Astrocyte of the spinal cord (primary cell): ENCODE data around the gene METTL24.

Experiments
- DNase-seq: peaks from one replicate; pipeline ENCODE4 v3.0.0; 2011; ENCODE audit warnings: low read depth, low spot score
- H3K4me3 ChIP-seq: 2 replicates; pipeline ENCODE4 v1.5.1; 2011; ENCODE audit warnings: low read depth, mild to moderate bottlenecking, low read length, moderate library complexity
- in situ Hi-C: cut with HindIII; loops from 2 replicates; pipeline ENCODE4 v1.10.0; 2017; ENCODE audit warnings: low sequenced_read_pairs
- TF ChIP-seq, protein P1 (sequence below): IDR thresholded peaks from 2 replicates; pipeline ENCODE4 v1.5.1; 2012; ENCODE audit warnings: low read depth, mild to moderate bottlenecking, low read length, inconsistent platforms

The METTL24 gene

DNA sequence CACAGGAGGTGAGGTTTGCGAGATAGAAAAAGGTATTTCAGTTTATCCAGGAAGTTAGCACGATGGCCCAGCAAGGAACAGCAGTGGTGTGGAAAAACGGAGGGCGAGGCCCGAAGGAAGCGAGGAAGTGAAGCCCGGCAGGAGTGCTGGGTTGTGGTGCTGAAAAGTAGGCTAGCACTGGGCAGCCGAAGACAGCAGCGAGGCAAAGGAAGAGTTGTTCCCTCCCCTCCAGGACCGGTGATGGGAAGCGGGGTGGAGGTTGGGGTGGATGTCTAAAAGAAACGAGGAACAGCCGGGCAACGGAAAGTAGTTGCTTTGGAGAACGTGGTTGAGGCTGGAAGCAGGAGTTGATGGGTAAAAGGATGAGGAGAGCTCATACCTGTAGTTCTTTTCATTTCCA lies 1.4 kb downstream of the METTL24 start:
- no peak for DNase-seq
- in situ Hi-C loops, result no loop called here
- no peak overlapping the region for H3K4me3 ChIP-seq
- TF ChIP-seq, protein P1, sequence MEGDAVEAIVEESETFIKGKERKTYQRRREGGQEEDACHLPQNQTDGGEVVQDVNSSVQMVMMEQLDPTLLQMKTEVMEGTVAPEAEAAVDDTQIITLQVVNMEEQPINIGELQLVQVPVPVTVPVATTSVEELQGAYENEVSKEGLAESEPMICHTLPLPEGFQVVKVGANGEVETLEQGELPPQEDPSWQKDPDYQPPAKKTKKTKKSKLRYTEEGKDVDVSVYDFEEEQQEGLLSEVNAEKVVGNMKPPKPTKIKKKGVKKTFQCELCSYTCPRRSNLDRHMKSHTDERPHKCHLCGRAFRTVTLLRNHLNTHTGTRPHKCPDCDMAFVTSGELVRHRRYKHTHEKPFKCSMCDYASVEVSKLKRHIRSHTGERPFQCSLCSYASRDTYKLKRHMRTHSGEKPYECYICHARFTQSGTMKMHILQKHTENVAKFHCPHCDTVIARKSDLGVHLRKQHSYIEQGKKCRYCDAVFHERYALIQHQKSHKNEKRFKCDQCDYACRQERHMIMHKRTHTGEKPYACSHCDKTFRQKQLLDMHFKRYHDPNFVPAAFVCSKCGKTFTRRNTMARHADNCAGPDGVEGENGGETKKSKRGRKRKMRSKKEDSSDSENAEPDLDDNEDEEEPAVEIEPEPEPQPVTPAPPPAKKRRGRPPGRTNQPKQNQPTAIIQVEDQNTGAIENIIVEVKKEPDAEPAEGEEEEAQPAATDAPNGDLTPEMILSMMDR, result no peak

DNA sequence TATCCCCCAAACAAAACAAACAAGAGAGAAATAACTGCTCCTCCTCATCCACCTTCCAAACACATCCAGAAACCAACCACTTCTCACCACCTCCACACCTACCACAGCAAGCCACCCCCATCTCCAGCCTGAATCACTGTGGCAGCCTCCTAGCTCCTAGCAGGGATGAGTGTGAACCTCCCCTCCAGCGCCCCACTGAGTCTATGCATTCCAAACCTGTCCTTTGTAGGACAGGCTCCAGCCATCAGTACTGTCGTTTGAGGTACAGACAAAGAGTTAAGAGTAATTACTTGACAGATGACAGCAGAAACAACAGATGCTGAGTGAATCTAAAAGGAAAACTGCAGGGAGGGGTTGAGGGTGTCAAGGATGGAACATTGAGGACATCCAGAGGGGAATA lies 2.4 kb downstream of the METTL24 start:
- no peak for DNase-seq

DNA sequence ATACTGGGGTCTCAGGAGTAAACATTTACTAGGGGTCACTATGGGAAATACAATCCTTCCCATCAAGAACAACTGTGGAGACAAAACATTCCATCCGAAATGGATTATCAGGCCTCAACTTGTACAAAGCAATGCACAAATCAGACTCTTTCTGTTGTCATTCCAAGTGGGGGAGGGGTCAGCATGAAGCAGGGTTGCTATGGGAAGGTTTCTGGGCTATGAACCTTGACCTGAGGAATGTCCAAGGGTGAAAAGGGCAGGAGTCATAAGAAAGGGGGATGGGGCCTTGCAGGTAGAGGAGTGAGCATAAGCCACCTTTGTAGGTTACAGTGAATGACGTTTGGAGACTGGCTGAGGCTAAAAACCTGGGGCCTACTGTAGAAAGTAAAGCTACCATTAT lies 3.1 kb downstream of the METTL24 start:
- no peak overlapping the region for H3K4me3 ChIP-seq
- TF ChIP-seq, protein P1, result no peak
- no peak for DNase-seq
- in situ Hi-C loops, result no loop called here

More for the DNA sequence above, 2.4 kb downstream of the METTL24 start:
- in situ Hi-C loops, result no loop called here
- H3K4me3 ChIP-seq, result no peak overlapping the region
- TF ChIP-seq, protein P1, result no peak

DNA sequence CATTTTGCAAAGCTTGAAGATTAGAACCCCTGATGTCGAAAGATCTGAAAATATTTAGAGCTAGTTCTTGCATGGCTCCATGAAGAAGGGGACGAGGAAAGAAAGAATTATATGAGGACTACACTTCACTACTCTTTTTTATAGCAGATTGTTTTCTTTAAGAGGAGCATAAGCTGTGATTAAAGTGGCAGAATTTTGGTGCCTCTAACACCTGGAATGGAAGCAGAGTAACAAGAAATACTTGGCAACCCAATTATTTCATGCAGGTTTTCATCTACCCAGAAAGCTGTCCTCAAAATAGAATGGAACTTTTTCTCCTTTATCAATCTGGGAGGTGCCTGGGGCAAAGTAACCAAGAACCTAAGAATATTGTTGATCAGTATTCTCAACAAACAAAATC lies 4.0 kb downstream of the METTL24 start:
- in situ Hi-C loops, result no loop called here
- TF ChIP-seq, protein P1, result no peak
- no peak overlapping the region for H3K4me3 ChIP-seq
- DNase-seq, result no peak

DNA sequence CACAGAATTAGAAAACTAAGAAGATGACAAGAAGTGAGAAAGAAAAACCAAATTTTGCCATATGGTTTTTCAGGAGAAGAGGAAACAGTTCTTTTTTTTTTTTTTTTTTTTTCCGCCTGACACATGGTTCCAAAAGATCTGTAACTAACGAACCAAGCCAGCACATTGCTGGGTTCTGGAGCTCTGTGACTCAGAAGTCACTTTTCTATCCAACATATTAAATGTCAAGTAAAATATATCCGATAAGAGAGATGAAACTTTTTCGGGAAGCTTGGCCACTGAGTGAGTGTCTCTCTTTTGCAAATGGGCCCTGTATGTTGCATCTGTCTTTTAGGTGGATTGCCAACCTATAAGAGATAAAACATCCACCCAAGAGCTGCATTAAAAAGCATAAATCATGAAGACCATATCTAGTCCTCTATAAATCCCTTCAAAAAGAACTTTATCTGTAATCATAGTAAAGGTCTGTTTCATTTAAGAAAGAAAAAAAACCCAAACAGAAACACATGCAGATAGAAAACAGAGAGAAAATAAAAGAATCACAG lies 4.6 kb downstream of the METTL24 start:
- TF ChIP-seq, protein P1, result no peak
- no peak overlapping the region for H3K4me3 ChIP-seq
- DNase-seq, result no peak
- in situ Hi-C loops, result no loop called here

DNA sequence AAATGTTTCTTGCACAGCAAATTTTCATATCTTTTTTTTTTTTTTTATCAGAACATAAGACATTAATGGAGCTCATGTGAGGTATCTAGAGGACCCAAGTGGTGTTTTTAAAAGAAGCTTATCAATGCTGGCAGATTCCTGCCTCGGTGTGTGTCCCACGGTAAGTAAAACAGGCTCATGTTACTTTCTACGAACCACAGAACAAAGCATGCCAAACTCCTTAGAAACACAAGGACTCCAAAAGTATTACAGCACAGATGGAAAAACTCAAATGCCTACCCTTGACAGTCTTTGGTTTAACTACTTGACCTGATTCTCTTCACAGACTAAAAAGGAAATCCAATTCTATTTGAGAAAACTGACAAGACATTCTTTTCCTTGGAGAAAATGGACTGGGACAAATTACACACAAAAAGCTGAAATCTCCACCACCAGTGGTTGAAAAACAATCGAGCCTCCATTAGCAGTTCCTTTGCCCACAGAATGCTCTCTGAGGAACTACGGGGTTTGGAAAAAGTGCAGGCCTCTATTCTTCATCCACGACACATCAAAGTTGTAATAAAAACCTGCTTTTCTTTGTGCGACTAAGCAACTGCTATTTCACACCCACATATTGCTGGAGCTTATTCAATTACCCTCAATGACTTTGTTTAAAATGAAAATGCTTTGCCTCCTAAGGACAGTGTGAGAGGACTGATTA lies 5.4 kb downstream of the METTL24 start:
- H3K4me3 ChIP-seq, result no peak overlapping the region
- TF ChIP-seq, protein P1, result no peak
- in situ Hi-C loops, result no loop called here
- DNase-seq, result peak; percentile 18
